Peyer's patch (tissue), 4 donors: ENCODE results near the gene FBXL19.

Experiments
- CTCF ChIP-seq, 6 experiments: fragments of 450-650 bp in 4 of 6; fragments of 200-600 bp in 2 of 6; sonication (generic) in 1 of 6; IDR thresholded peaks; one replicate each; pipeline ENCODE4 v1.5.1; 2017 to 2019; ENCODE audit warnings: antibody characterized with exemption in 6 of 6, mild to moderate bottlenecking in 3 of 6, moderate library complexity in 1 of 6
- POLR2A ChIP-seq, 2 donors: fragments of 450-650 bp; IDR thresholded peaks; one replicate each; pipeline ENCODE4 v1.5.1; 2017; ENCODE audit warnings: antibody characterized with exemption in 2 of 2, mild to moderate bottlenecking in 2 of 2, moderate library complexity in 2 of 2

DNA sequence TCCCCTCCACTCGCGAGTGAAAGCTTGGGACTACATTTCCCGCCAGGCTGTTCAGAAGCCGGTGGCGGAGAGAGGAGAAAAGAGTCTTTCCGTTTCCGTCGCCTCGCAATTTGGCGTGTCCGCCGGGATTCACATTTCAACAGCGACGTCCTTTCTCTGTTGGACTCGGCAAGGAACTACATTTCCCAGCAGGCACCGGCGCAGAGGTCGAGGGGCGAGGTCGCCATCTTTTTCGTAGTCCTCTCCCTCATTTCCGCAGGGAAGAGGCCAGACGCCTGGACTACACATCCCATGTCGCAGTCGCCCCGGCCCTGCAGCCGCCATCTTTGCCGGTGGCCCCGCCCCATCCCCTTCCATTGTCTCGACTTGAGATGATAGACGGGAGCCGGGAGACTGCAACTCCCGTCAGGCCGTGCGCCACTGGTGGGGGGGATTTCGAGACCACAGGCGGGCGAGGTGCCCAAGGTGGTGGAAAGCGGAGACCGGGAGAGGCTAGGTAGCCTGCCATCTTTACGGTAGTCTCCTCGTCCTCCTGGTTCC is 882 bp upstream of the FBXL19 start:
- TF ChIP-seq POLR2A (IDR thresholded peaks at IDR 0.05), result peak in 1 of 2 donors; percentile 42
- TF ChIP-seq CTCF (IDR thresholded peaks at IDR 0.05), result no peak
